MCF 10A (cell line): Measurements from ENCODE around the gene PPEF1. TPM values are rescaled to one million over a fixed set of nuclear protein-coding genes. Genes with fewer than 3 reads are reported as not detected.

Experiments
- BruUV-seq: library from RNA; stranded (reverse); fragments of 400-500 nt; replicated peaks from 2 replicates; lab custom pipeline; 2021; lab: Mats Ljungman, UMichigan
- CTCF ChIA-PET: fragments of 300-600 bp; sonication (Branson Sonifier 250); formaldehyde crosslinking; extraction: SDS; loops from one replicate; lab custom pipeline; 2021; ENCODE audit warnings: antibody characterized with exemption, inconsistent platforms; lab: Yijun Ruan, JAX
- POLR2A ChIA-PET: fragments of 300-600, 350-650 bp; sonication (Branson Sonifier 250); formaldehyde crosslinking; extraction: SDS; loops from one replicate; lab custom pipeline; 2020; ENCODE audit warnings: antibody characterized with exemption, inconsistent platforms; lab: Yijun Ruan, JAX
- DNase-seq: peaks from one replicate; pipeline ENCODE4 v3.0.0-alpha.2; 2018; ENCODE audit not compliant: unreplicated experiment
- H3K27ac Mint-ChIP-seq: one replicate; pipeline ENCODE4 v1.8.0; 2022; ENCODE audit warnings: mild to moderate bottlenecking, low read depth, mixed read lengths; ENCODE audit not compliant: unreplicated experiment
- H3K27me3 Mint-ChIP-seq: one replicate; pipeline ENCODE4 v1.8.0; 2022; ENCODE audit warnings: mixed read lengths; ENCODE audit not compliant: insufficient read depth, unreplicated experiment
- H3K36me3 Mint-ChIP-seq: one replicate; pipeline ENCODE4 v1.8.0; 2022; ENCODE audit warnings: mild to moderate bottlenecking, moderate library complexity, mixed read lengths; ENCODE audit not compliant: insufficient read depth, unreplicated experiment
- H3K4me1 Mint-ChIP-seq: one replicate; pipeline ENCODE4 v1.8.0; 2022; ENCODE audit warnings: mixed read lengths; ENCODE audit not compliant: insufficient read depth, unreplicated experiment
- H3K4me3 Mint-ChIP-seq: one replicate; pipeline ENCODE4 v1.8.0; 2022; ENCODE audit warnings: mild to moderate bottlenecking, moderate library complexity, mixed read lengths; ENCODE audit not compliant: unreplicated experiment
- H3K9me3 Mint-ChIP-seq: one replicate; pipeline ENCODE4 v1.8.0; 2022; ENCODE audit warnings: mixed read lengths; ENCODE audit not compliant: unreplicated experiment
- intact Hi-C: fragments of 100-400 bp; cut with micrococcal nuclease; formaldehyde crosslinking; loops from 2 replicates; pipeline ENCODE4 v1.14.1; 2022
- total RNA-seq: library from RNA; stranded (reverse); gene quantifications from 2 replicates; pipeline ENCODE4 v1.2.3, GENCODE V29; 2022
- TF ChIP-seq, protein P1 (sequence below): fragments of 200-600 bp; IDR thresholded peaks from one replicate; pipeline ENCODE4 v1.8.0; 2022; ENCODE audit warnings: antibody characterized with exemption, mild to moderate bottlenecking; ENCODE audit not compliant: unreplicated experiment

PPEF1 gene
- total RNA-seq, 1 experiment from 2014 or later: 1.0 TPM

- DNase-seq: no peak
- H3K36me3 Mint-ChIP-seq: no peaks in the 10 kb centered on the region
- BruUV-seq: no TSS peak
- intact Hi-C loops: no loop called here
- peaks cover 6% of the 10 kb centered on the region for H3K9me3 Mint-ChIP-seq
- H3K27me3 Mint-ChIP-seq: no peaks in the 10 kb centered on the region
- H3K4me1 Mint-ChIP-seq: no peaks in the 10 kb centered on the region
- ChIA-PET CTCF (interaction anchor here (0.5 to 0.6 kb wide), 2 partner anchors 13 to 379 kb away, joined by 3 read pairs; no protein-coding TSS in a partner anchor), POLR2A (no interaction called here)
- H3K27ac Mint-ChIP-seq: no peak overlapping the region
- TF ChIP-seq, protein P1, sequence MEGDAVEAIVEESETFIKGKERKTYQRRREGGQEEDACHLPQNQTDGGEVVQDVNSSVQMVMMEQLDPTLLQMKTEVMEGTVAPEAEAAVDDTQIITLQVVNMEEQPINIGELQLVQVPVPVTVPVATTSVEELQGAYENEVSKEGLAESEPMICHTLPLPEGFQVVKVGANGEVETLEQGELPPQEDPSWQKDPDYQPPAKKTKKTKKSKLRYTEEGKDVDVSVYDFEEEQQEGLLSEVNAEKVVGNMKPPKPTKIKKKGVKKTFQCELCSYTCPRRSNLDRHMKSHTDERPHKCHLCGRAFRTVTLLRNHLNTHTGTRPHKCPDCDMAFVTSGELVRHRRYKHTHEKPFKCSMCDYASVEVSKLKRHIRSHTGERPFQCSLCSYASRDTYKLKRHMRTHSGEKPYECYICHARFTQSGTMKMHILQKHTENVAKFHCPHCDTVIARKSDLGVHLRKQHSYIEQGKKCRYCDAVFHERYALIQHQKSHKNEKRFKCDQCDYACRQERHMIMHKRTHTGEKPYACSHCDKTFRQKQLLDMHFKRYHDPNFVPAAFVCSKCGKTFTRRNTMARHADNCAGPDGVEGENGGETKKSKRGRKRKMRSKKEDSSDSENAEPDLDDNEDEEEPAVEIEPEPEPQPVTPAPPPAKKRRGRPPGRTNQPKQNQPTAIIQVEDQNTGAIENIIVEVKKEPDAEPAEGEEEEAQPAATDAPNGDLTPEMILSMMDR: no peak
- no peak overlapping the region for H3K4me3 Mint-ChIP-seq
These were observed 82.5 kb downstream of the PPEF1 start for GRCh38 chrX:18789916-18790315.

DNA sequence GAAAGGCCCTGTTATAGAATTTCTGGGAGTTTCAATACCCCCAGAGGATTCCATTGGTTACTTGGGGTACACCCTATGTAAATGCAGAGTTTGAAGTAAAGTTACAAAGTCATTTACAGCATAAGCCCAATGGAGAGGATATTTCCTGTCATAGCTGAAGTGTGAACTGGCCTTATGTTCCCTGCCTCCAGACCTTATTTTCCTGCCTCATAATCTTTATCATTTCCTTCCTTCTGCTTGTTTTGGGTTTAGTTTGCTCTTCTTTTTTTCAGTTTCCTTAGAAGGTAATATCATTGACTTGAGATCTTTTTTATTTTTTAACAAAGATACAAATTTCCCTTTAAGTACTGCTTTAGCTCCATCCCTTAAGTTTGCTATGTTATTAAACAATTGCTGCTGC is 85.4 kb downstream of the PPEF1 start:
- no peaks in the 10 kb centered on the region for H3K27me3 Mint-ChIP-seq
- ChIA-PET POLR2A (no interaction called here), CTCF (no interaction called here)
- H3K36me3 Mint-ChIP-seq: no peaks in the 10 kb centered on the region
- H3K9me3 Mint-ChIP-seq: no peaks in the 10 kb centered on the region
- no peak overlapping the region for H3K27ac Mint-ChIP-seq
- intact Hi-C loops: no loop called here
- H3K4me1 Mint-ChIP-seq: no peaks in the 10 kb centered on the region
- BruUV-seq: no TSS peak
- no peak overlapping the region for H3K4me3 Mint-ChIP-seq
- DNase-seq: no peak
- TF ChIP-seq, protein P1: no peak

DNA sequence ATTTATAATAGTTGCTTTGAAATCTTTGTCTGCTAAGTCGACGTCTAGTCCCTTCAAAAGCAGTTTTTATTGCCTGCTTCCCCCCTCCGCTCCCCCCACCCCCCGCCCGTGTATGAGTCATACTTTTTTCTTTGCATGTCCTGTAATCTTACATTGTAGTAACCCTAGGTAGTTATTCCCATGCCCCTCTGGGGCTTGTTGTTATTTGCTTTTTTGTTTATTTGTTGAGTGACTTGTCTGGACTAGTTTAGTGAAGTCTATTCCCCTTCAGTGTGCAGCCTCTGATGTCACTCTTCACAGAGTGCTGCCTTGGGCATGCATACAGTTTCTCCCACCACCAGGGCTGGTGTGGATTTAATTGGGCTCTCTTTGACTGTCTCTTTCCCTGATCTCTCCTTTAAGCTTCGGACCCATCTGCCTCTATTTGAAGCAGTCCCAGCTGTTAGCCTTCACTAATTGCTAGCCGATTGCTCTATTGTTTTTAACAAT is 86.2 kb downstream of the PPEF1 start:
- CTCF ChIA-PET: no interaction called here
- H3K9me3 Mint-ChIP-seq: no peaks in the 10 kb centered on the region
- H3K27ac Mint-ChIP-seq: no peak overlapping the region
- TF ChIP-seq, protein P1: no peak
- POLR2A ChIA-PET: no interaction called here
- DNase-seq: peak; percentile 11
- no peak overlapping the region for H3K4me3 Mint-ChIP-seq
- no TSS peak for BruUV-seq
- H3K4me1 Mint-ChIP-seq: no peaks in the 10 kb centered on the region
- no peaks in the 10 kb centered on the region for H3K36me3 Mint-ChIP-seq
- no peaks in the 10 kb centered on the region for H3K27me3 Mint-ChIP-seq
- intact Hi-C loops: no loop called here

- no peaks in the 10 kb centered on the region for H3K36me3 Mint-ChIP-seq
- H3K9me3 Mint-ChIP-seq: no peaks in the 10 kb centered on the region
- peaks cover under 1% of the 10 kb centered on the region for H3K4me1 Mint-ChIP-seq
- no peaks in the 10 kb centered on the region for H3K27me3 Mint-ChIP-seq
- H3K27ac Mint-ChIP-seq: no peak overlapping the region
- ChIA-PET CTCF (interaction anchor here (1.3 kb wide), 1 partner anchor 17 kb away, joined by 3 read pairs; no protein-coding TSS in a partner anchor), POLR2A (interaction anchor here (0.5 kb wide), 1 partner anchor 13 kb away, joined by 4 read pairs; no protein-coding TSS in a partner anchor)
- DNase-seq: no peak
- TF ChIP-seq, protein P1: no peak
- no TSS peak for BruUV-seq
- H3K4me3 Mint-ChIP-seq: no peak overlapping the region
- intact Hi-C loops: no loop called here
These were observed 89.7 kb downstream of the PPEF1 start for GRCh38 chrX:18797141-18797540.
